Right lobe of liver (tissue), 6 donors: ENCODE results near the gene FGD5. TPM values are rescaled to one million over a fixed set of nuclear protein-coding genes. Genes with fewer than 3 reads are reported as not detected.

ENCODE experiments used
- ATAC-seq, 4 donors: fragments of 200-7000 bp; cut with Tn5 transposase; one replicate each; pipeline ENCODE4 v1.9.1; 2020; ENCODE audit warnings: mild to moderate bottlenecking in 4 of 4, moderate library complexity in 4 of 4
- DNase-seq, 3 donors: peaks; one replicate each; pipeline ENCODE4 v3.0.0-alpha.2; 2020
- H3K27ac ChIP-seq, 3 donors: fragments of 200-600 bp; one replicate each; pipeline ENCODE4 v1.8.0; 2022
- H3K27me3 ChIP-seq, 2 donors: fragments of 200-600 bp; one replicate each; pipeline ENCODE4 v1.8.0; 2022
- H3K36me3 ChIP-seq, 4 donors: fragments of 200-600 bp; sonication (generic) in 1 of 4; one replicate each; pipeline versions ENCODE4 v1.5.1 to v1.8.0; 2017 to 2022; ENCODE audit warnings: control low read depth in 1 of 4
- H3K4me1 ChIP-seq, 4 donors: fragments of 200-600 bp; sonication (generic) in 1 of 4; one replicate each; pipeline versions ENCODE4 v1.5.1 to v1.8.0; 2017 to 2022; ENCODE audit warnings: control low read depth in 1 of 4
- H3K4me3 ChIP-seq, 3 donors: fragments of 200-600 bp; one replicate each; pipeline ENCODE4 v1.8.0; 2022
- H3K9me3 ChIP-seq, 4 donors: fragments of 200-600 bp; sonication (generic) in 1 of 4; one replicate each; pipeline versions ENCODE4 v1.5.1 to v1.8.0; 2017 to 2022; ENCODE audit warnings: control low read depth in 1 of 4
- CTCF ChIP-seq, 4 donors: fragments of 200-600 bp in 3 of 4; fragments of 450-650 bp in 1 of 4; IDR thresholded peaks; one replicate each; pipeline versions ENCODE4 v1.5.1 to v1.8.0; 2016 to 2022; ENCODE audit warnings: antibody characterized with exemption in 4 of 4, mild to moderate bottlenecking in 2 of 4
- POLR2A ChIP-seq: fragments of 450-650 bp; IDR thresholded peaks from one replicate; pipeline ENCODE4 v1.6.1; 2017; ENCODE audit warnings: antibody characterized with exemption, mild to moderate bottlenecking
- WGBS: methylation state at CpG from one replicate; pipeline ENCODE4 v1.1.6; 2018; ENCODE audit warnings: low coverage, low lambda C conversion rate; ENCODE audit not compliant: insufficient coverage; ENCODE audit errors: missing lambda C conversion rate; 5-methylcytosine and 5-hydroxymethylcytosine counted together
- intact Hi-C, 2 donors: fragments of 100-400 bp; cut with DNase I; formaldehyde crosslinking; loops; one replicate each; pipeline versions ENCODE4 v1.11.2 to v1.14.1; 2022
- total RNA-seq, 6 experiments: library from RNA; depleted of rRNA in 2 of 6; stranded (reverse); fragments of >200 nt in 2 of 6; fragmentation: NEBNext Ultra II Directional in 3 of 6; extraction: Animal tissue kit (Norgen Biotek cat#: 25700) in 3 of 6; gene quantifications; one replicate each; pipeline versions ENCODE4 v1.1.0 to v1.2.4, GENCODE V29; 2016 to 2023
- donor health status: DM: no; HTN: yes; CAD: no.
- donor health status: DM: no; HTN: no; CAD: no.
- donor health status: DM: no; HTN: no; CAD: no.
- donor health status: DM: no; HTN: yes; CAD: no.
- donor health status: DM: no; HTN: yes; CAD: no.

FGD5 gene
- total RNA-seq, 6 experiments from 2014 or later, result 3.4 to 8.9 (median 5.9) TPM

GRCh38 chr3:14799146-14799545 lies 19.6 kb upstream of the FGD5 start:
- Histone ChIP-seq H3K4me1 (peaks cover 0 to 29% (median 14%) of the 10 kb centered on the region in 4 donors), H3K9me3 (no peaks in the 10 kb centered on the region), H3K27me3 (no peaks in the 10 kb centered on the region), H3K4me3 (no peak overlapping the region), H3K36me3 (no peaks in the 10 kb centered on the region), H3K27ac (no peak overlapping the region)
- 88% methylated on average over 4 of the region's 4 CpGs for WGBS
- DNase-seq (no peak), ATAC-seq (no peak)
- TF ChIP-seq POLR2A (no peak), CTCF (IDR thresholded peaks at IDR 0.05) (no peak)
- intact Hi-C loops, result loop anchor here in 1 of 2 donors (10.0 kb wide), 1 partner anchor 116 kb away; no protein-coding TSS in a partner anchor

DNA sequence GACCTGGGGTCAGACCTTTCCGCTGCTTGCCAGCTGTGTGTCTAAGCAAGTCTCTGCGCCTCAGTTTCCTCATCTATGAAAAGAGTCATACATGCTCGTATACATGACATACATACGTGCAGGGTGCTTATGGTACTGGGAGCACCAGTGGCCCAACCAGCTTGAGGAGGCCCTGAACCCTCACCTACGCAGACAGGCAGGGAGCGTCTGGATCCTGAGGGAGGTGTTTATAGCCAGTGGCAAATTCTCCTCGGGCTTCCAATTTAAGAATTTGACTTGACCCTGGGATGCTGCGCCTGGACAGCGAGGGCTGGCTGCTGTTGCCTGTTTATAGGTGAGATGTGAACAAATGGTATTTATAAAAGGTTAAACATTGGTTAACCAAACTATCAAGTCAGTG lies 17.7 kb upstream of the FGD5 start:
- H3K27ac ChIP-seq, result peak overlapping the region in 1 of 3 donors; percentile 88
- ATAC-seq (no peak), DNase-seq (peak in 1 of 3 donors; percentile 12)
- no peak overlapping the region for H3K4me3 ChIP-seq
- no peaks in the 10 kb centered on the region for H3K36me3 ChIP-seq
- TF ChIP-seq POLR2A (no peak), CTCF (IDR thresholded peaks at IDR 0.05) (no peak)
- intact Hi-C loops, result no loop called here
- 84% methylated on average over 5 of the region's 9 CpGs for WGBS
- H3K9me3 ChIP-seq, result no peaks in the 10 kb centered on the region
- H3K27me3 ChIP-seq, result no peaks in the 10 kb centered on the region
- peaks cover 0 to 32% (median 15%) of the 10 kb centered on the region in 4 donors for H3K4me1 ChIP-seq

- Histone ChIP-seq H3K4me3 (no peak overlapping the region), H3K4me1 (peaks cover 0 to 32% (median 15%) of the 10 kb centered on the region in 4 donors), H3K27ac (peak overlapping the region in 2 of 3 donors; percentile 0 to 88), H3K9me3 (no peaks in the 10 kb centered on the region), H3K27me3 (no peaks in the 10 kb centered on the region), H3K36me3 (no peaks in the 10 kb centered on the region)
- WGBS, result 80% methylated on average over 2 of the region's 10 CpGs
- intact Hi-C loops, result no loop called here
- peak in 1 of 3 donors; percentile 49 for DNase-seq
- ATAC-seq, result no peak
- TF ChIP-seq POLR2A (no peak), CTCF (IDR thresholded peaks at IDR 0.05) (no peak)
These were observed 16.9 kb upstream of the FGD5 start for GRCh38 chr3:14801668-14802380.

DNA sequence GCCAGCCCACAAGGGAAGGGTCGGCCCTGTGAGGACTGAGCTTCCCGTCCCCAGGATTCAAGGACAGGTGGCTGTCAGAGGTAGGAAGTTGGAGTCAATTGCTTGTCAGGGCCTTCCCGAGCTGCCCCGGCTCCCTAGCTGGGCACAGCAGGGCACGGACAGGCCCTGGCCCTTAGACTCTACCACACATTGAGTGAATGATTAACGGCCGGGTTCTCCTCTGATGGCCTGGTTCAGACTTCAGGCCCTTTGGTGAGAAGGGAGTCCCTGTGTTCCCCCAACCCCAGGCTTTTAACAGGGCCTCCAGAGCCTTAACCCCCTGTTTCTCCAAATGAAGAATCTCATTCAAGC lies 16.4 kb upstream of the FGD5 start:
- Histone ChIP-seq H3K27ac (peak overlapping the region; percentile 0 to 88 (median 2)), H3K4me1 (peaks cover 0 to 32% (median 15%) of the 10 kb centered on the region in 4 donors), H3K27me3 (no peaks in the 10 kb centered on the region), H3K4me3 (no peak overlapping the region), H3K36me3 (no peaks in the 10 kb centered on the region), H3K9me3 (no peaks in the 10 kb centered on the region)
- WGBS, result 35% methylated on average over 5 of the region's 7 CpGs
- intact Hi-C loops, result no loop called here
- DNase-seq, result peak; percentile 68 to 84 (median 83)
- peak; percentile 84 to 90 (median 88) for ATAC-seq
- TF ChIP-seq POLR2A, result no peak
- TF ChIP-seq CTCF (IDR thresholded peaks at IDR 0.05), result no peak
